ENCODE data around the gene ARHGEF16. TPM values are rescaled to one million over a fixed set of nuclear protein-coding genes. Genes with fewer than 3 reads are reported as not detected.

ARHGEF16 gene
- total RNA-seq, 1 donor from 2014 or later = 11.3 TPM

DNA sequence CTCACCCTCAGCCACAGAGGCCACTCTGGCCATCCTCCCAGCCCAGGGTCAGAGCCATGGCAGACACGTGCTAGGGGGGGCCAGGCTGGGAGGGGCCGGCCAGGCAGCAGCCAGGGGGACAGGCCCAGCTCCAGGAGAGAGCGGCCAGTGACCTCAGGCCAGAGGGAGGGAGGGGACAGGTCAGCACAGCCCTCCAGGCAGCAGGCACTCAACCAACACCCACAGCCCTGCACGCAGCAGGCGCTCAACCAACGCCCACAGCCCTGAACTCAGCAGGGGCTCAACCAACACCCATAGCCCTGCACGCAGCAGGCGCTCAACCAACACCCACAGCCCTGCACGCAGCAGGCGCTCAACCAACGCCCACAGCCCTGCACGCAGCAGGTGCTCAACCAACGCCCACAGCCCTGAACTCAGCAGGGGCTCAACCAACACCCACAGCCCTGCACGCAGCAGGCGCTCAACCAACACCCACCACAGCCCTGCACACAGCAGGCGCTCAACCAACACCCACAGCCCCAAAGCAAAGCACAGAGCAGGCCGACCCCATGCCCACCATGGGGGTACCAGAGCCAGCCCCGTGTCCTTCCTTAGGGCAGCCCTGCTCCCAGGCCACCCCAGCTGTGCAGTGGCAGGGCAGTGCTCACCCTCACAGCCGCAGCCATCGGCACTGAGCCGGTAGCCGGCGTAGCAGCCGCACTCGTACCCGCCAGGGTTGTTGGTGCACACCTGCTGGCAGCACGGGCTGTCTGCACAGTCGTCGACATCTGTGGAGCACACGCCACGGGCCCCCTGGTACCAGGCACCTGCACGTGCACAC is 55.9 kb downstream of the ARHGEF16 start:
- H3K27ac Mint-ChIP-seq (ENCODE audit: unreplicated experiment) = no peak overlapping the region
- H3K4me1 Mint-ChIP-seq = no peaks in the 10 kb centered on the region

DNA sequence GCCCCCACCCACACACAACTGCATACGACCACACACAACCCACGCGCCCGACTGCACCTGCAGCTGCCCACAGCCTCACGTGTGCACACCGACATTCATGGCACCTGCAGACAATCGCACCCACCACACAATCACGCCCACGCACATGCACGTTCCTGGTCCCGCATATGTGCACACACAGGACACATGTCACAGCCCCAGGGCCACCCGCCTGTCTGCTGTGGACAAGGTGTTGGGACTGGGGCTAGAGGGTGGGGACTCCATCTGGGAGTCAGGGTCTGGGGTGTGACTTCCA is 56.4 kb downstream of the ARHGEF16 start:
- Mint-ChIP-seq H3K4me1 (no peaks in the 10 kb centered on the region), H3K36me3 (ENCODE audit: low read depth) (no peaks in the 10 kb centered on the region), H3K9me3 (no peaks in the 10 kb centered on the region), H3K4me3 (no peak overlapping the region), H3K27ac (ENCODE audit: unreplicated experiment) (no peak overlapping the region), H3K27me3 (ENCODE audit: low read depth) (no peaks in the 10 kb centered on the region)
- DNase-seq (ENCODE audit: low read depth, low spot score) = no peak
- TF ChIP-seq, protein P1, sequence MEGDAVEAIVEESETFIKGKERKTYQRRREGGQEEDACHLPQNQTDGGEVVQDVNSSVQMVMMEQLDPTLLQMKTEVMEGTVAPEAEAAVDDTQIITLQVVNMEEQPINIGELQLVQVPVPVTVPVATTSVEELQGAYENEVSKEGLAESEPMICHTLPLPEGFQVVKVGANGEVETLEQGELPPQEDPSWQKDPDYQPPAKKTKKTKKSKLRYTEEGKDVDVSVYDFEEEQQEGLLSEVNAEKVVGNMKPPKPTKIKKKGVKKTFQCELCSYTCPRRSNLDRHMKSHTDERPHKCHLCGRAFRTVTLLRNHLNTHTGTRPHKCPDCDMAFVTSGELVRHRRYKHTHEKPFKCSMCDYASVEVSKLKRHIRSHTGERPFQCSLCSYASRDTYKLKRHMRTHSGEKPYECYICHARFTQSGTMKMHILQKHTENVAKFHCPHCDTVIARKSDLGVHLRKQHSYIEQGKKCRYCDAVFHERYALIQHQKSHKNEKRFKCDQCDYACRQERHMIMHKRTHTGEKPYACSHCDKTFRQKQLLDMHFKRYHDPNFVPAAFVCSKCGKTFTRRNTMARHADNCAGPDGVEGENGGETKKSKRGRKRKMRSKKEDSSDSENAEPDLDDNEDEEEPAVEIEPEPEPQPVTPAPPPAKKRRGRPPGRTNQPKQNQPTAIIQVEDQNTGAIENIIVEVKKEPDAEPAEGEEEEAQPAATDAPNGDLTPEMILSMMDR (conservative IDR thresholded peaks at IDR 0.05) = no peak

More for the DNA sequence above, 55.9 kb downstream of the ARHGEF16 start:
- Mint-ChIP-seq H3K27me3 (ENCODE audit: low read depth) (no peaks in the 10 kb centered on the region), H3K4me3 (no peak overlapping the region), H3K9me3 (no peaks in the 10 kb centered on the region), H3K36me3 (ENCODE audit: low read depth) (no peaks in the 10 kb centered on the region)
- DNase-seq (ENCODE audit: low read depth, low spot score) = no peak
- TF ChIP-seq, protein P1 (conservative IDR thresholded peaks at IDR 0.05) = no peak

DNA sequence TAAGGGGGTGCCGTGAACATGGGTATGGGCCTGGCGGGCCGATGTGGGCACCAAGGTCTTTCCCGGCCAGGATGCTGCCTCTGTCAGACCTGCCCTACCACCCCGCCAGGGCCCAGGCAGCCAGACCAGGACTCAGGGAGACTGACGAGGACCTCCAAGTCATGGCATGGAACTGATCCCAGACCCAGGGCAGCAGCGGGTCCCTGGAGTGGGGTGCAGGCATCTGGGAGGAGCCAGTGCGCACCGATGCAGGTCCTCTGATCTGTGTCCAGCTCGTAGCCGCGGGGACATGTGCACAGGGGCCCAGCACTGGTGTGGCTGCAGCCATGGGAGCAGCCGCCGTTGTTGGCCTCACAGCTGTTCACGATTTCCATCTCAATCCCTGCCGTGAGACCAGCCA is 56.8 kb downstream of the ARHGEF16 start:
- Mint-ChIP-seq H3K4me1 (no peaks in the 10 kb centered on the region), H3K4me3 (no peak overlapping the region), H3K27ac (ENCODE audit: unreplicated experiment) (no peak overlapping the region), H3K27me3 (ENCODE audit: low read depth) (no peaks in the 10 kb centered on the region), H3K36me3 (ENCODE audit: low read depth) (no peaks in the 10 kb centered on the region), H3K9me3 (no peaks in the 10 kb centered on the region)
- TF ChIP-seq, protein P1 (conservative IDR thresholded peaks at IDR 0.05) = no peak
- DNase-seq (ENCODE audit: low read depth, low spot score) = no peak

DNA sequence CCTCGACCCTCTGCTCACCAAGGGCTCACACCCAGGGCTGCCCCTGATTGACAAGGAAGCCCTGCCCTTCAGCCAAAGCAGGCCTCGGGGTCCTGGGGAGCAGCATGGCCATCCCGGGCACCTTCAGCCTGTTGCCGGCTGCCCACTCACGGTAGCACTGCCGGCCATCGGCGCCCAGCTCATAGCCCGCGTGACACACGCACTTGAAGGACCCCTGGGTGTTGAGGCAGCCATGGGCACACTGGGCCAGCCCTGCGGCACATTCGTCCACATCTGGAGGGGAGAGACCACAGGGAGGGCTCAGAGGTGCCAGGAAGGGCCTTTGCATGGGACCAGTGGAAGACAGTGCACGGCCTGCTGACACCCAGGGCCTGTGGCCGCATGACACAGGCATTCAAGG is 57.4 kb downstream of the ARHGEF16 start:
- H3K27me3 Mint-ChIP-seq (ENCODE audit: low read depth) = no peaks in the 10 kb centered on the region
- no peak overlapping the region for H3K27ac Mint-ChIP-seq (ENCODE audit: unreplicated experiment)

DNA sequence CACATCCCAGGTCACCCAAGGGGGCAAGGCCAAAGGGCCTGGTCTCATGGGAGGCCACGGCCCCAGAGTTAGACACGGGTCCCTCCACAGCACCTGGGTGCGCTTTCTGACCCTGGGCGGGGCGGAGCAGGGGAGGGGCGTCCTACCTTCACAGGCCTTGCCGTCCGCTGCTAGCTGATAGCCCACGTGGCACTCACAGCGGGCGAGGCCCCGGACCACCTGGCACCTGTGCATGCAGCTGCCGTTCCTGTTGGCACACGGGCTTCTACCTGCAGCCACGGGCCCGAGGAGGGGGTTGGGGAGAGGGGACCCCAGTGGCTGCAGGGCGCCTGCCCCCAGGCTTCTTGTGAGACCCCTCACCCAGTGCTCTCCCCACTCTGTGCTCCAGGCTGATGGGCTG is 59.9 kb downstream of the ARHGEF16 start:
- no peaks in the 10 kb centered on the region for H3K4me1 Mint-ChIP-seq
- H3K27me3 Mint-ChIP-seq (ENCODE audit: low read depth) = no peaks in the 10 kb centered on the region
- H3K4me3 Mint-ChIP-seq = no peak overlapping the region
- no peak overlapping the region for H3K27ac Mint-ChIP-seq (ENCODE audit: unreplicated experiment)
- no peaks in the 10 kb centered on the region for H3K9me3 Mint-ChIP-seq
- TF ChIP-seq, protein P1 (conservative IDR thresholded peaks at IDR 0.05) = no peak
- H3K36me3 Mint-ChIP-seq (ENCODE audit: low read depth) = no peaks in the 10 kb centered on the region
- no peak for DNase-seq (ENCODE audit: low read depth, low spot score)

More for the DNA sequence above, 57.4 kb downstream of the ARHGEF16 start:
- H3K9me3 Mint-ChIP-seq = no peaks in the 10 kb centered on the region
- no peaks in the 10 kb centered on the region for H3K4me1 Mint-ChIP-seq
- DNase-seq (ENCODE audit: low read depth, low spot score) = no peak
- TF ChIP-seq, protein P1 (conservative IDR thresholded peaks at IDR 0.05) = no peak
- H3K4me3 Mint-ChIP-seq = no peak overlapping the region
- H3K36me3 Mint-ChIP-seq (ENCODE audit: low read depth) = no peaks in the 10 kb centered on the region
